Activated B cell treated with CpG ODN at 0.5 μM for 24 hours (primary cell): Measurements from ENCODE around the gene HGS. TPM values are rescaled to one million over a fixed set of nuclear protein-coding genes. Genes with fewer than 3 reads are reported as not detected.

ENCODE experiments used
- ATAC-seq: fragments of 200-7000 bp; cut with Tn5 transposase; one replicate; pipeline ENCODE4 v1.10.0; 2021; ENCODE audit warnings: low read depth, mild to moderate bottlenecking, moderate library complexity
- CTCF ChIA-PET: fragments of 350-600 bp; sonication (Branson Sonifier 250); formaldehyde crosslinking; loops from one replicate; lab custom pipeline; 2021; ENCODE audit warnings: antibody characterized with exemption; lab: Charles Lee
- POLR2A ChIA-PET: fragments of 350-600 bp; sonication (Branson Sonifier 250); formaldehyde crosslinking; loops from one replicate; lab custom pipeline; 2021; ENCODE audit warnings: antibody characterized with exemption; lab: Charles Lee
- DNase-seq: peaks from one replicate; pipeline ENCODE4 v3.0.0; 2022
- H3K27ac Mint-ChIP-seq: one replicate; pipeline ENCODE4 v1.8.0; 2020; ENCODE audit warnings: mixed read lengths
- H3K27me3 Mint-ChIP-seq: one replicate; pipeline ENCODE4 v1.8.0; 2021; ENCODE audit warnings: mixed read lengths
- H3K36me3 Mint-ChIP-seq: one replicate; pipeline ENCODE4 v1.8.0; 2021; ENCODE audit warnings: low read depth, mixed read lengths
- H3K4me1 Mint-ChIP-seq: one replicate; pipeline ENCODE4 v1.8.0; 2021; ENCODE audit warnings: mixed read lengths
- H3K4me3 Mint-ChIP-seq: one replicate; pipeline ENCODE4 v1.8.0; 2020; ENCODE audit warnings: mild to moderate bottlenecking, mixed read lengths
- H3K9me3 Mint-ChIP-seq: one replicate; pipeline ENCODE4 v1.8.0; 2020; ENCODE audit warnings: mixed read lengths
- intact Hi-C: fragments of 100-400 bp; cut with micrococcal nuclease; formaldehyde crosslinking; loops from one replicate; pipeline ENCODE4 v1.15.1; 2024
- total RNA-seq: library from RNA; stranded (reverse); gene quantifications from 2 replicates; pipeline ENCODE4 v1.2.3, GENCODE V29; 2022
- TF ChIP-seq, protein P1 (sequence below): fragments of 200-600 bp; IDR thresholded peaks from one replicate; pipeline ENCODE4 v1.8.0; 2022; ENCODE audit warnings: antibody characterized with exemption, mild to moderate bottlenecking

HGS gene
- total RNA-seq, 1 donor from 2014 or later = 151 TPM

DNA sequence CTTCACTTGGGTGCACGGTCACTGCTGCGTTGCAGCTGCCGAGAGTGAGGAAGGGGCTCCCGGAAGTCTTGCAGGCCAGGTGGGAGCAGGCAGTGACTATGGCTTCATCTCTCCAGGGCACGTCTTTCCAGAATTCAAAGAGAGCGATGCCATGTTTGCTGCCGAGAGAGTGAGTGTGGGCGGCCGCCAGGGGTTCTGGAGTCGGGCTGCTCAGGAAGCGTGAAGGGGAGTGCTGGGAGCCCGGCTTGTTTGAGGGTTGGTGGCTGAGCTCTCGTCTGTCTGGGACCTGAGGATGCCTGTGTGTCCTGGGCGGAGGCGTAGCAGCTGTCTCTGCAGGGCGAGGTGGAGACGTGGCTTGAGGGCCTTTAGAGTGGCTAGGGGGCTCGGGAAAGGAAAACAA lies 6.3 kb downstream of the HGS start:
- Mint-ChIP-seq H3K27ac (no peak overlapping the region), H3K9me3 (no peaks in the 10 kb centered on the region), H3K4me1 (peaks cover 13% of the 10 kb centered on the region), H3K4me3 (no peak overlapping the region), H3K36me3 (peaks cover 65% of the 10 kb centered on the region), H3K27me3 (no peaks in the 10 kb centered on the region)
- ChIA-PET POLR2A (no interaction called here), CTCF (no interaction called here)
- TF ChIP-seq, protein P1, sequence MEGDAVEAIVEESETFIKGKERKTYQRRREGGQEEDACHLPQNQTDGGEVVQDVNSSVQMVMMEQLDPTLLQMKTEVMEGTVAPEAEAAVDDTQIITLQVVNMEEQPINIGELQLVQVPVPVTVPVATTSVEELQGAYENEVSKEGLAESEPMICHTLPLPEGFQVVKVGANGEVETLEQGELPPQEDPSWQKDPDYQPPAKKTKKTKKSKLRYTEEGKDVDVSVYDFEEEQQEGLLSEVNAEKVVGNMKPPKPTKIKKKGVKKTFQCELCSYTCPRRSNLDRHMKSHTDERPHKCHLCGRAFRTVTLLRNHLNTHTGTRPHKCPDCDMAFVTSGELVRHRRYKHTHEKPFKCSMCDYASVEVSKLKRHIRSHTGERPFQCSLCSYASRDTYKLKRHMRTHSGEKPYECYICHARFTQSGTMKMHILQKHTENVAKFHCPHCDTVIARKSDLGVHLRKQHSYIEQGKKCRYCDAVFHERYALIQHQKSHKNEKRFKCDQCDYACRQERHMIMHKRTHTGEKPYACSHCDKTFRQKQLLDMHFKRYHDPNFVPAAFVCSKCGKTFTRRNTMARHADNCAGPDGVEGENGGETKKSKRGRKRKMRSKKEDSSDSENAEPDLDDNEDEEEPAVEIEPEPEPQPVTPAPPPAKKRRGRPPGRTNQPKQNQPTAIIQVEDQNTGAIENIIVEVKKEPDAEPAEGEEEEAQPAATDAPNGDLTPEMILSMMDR = no peak
- DNase-seq = no peak
- ATAC-seq = no peak
- intact Hi-C loops = no loop called here

DNA sequence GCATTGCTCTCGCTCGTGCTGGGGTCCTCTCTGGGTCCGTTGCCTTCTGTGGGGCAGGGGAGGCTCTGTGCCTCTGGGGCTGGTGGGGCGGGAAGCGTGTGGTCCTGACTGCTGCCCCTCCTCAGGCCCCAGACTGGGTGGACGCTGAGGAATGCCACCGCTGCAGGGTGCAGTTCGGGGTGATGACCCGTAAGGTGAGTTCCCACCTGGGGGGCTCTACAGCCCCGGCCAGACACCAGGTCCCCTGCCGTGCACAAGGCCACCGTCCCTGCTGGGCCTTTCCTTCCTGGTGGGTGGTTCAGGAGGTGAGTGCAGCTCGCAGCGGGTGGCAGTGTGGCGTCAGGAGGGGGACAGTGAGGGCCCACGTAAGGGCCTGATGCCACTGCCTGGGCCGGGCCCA lies 6.7 kb downstream of the HGS start:
- H3K4me3 Mint-ChIP-seq = no peak overlapping the region
- no peak overlapping the region for H3K27ac Mint-ChIP-seq
- peaks cover 8% of the 10 kb centered on the region for H3K4me1 Mint-ChIP-seq
- intact Hi-C loops = no loop called here
- peaks cover 62% of the 10 kb centered on the region for H3K36me3 Mint-ChIP-seq
- TF ChIP-seq, protein P1 = no peak
- DNase-seq = no peak
- H3K27me3 Mint-ChIP-seq = no peaks in the 10 kb centered on the region
- no peaks in the 10 kb centered on the region for H3K9me3 Mint-ChIP-seq
- POLR2A ChIA-PET = no interaction called here
- no peak for ATAC-seq
- CTCF ChIA-PET = no interaction called here

DNA sequence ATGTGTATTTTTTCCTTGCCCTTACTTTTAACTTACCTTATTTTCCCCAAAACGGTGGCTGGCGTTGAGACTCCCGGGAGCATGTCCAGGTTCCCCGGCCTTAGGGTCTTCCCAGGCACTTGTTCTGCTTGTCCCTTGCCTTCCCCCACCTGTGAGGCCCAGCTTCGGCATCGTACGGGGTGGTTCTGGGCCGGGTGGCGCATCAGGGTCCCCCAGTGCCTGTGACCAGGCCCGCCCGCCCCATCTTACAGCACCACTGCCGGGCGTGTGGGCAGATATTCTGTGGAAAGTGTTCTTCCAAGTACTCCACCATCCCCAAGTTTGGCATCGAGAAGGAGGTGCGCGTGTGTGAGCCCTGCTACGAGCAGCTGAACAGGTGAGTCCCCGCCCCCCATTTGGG lies 7.4 kb downstream of the HGS start:
- ChIA-PET POLR2A (no interaction called here), CTCF (no interaction called here)
- H3K27me3 Mint-ChIP-seq = no peaks in the 10 kb centered on the region
- H3K9me3 Mint-ChIP-seq = no peaks in the 10 kb centered on the region
- intact Hi-C loops = no loop called here
- no peak overlapping the region for H3K4me3 Mint-ChIP-seq
- peaks cover 4% of the 10 kb centered on the region for H3K4me1 Mint-ChIP-seq
- no peak overlapping the region for H3K27ac Mint-ChIP-seq
- H3K36me3 Mint-ChIP-seq = peaks cover 63% of the 10 kb centered on the region
- TF ChIP-seq, protein P1 = no peak
- no peak for DNase-seq
- no peak for ATAC-seq

DNA sequence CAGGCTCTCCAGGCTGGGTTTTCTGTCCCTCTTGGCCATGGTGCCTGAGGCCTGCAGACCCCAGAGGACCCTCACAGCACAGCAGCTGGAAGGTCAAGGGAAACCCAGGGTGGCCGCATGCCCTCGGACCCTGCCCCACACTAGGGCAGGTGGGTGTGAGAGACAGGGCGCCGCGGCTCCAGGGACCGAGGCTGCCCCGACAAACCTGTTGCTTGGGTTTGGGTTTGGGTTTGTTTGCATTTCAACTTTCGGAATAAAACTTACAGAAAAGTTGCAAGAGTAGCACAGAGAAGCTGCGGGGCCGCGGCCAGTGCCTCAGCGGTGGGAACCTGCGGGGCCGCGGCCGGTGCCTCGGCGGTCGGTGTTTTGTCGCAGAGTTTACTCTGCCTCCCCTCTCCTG lies 7.8 kb downstream of the HGS start:
- intact Hi-C loops = no loop called here
- Mint-ChIP-seq H3K9me3 (no peaks in the 10 kb centered on the region), H3K36me3 (peaks cover 63% of the 10 kb centered on the region), H3K4me3 (no peak overlapping the region), H3K27me3 (no peaks in the 10 kb centered on the region), H3K27ac (no peak overlapping the region), H3K4me1 (peaks cover 2% of the 10 kb centered on the region)
- ATAC-seq = no peak
- ChIA-PET CTCF (no interaction called here), POLR2A (no interaction called here)
- no peak for DNase-seq
- TF ChIP-seq, protein P1 = no peak

DNA sequence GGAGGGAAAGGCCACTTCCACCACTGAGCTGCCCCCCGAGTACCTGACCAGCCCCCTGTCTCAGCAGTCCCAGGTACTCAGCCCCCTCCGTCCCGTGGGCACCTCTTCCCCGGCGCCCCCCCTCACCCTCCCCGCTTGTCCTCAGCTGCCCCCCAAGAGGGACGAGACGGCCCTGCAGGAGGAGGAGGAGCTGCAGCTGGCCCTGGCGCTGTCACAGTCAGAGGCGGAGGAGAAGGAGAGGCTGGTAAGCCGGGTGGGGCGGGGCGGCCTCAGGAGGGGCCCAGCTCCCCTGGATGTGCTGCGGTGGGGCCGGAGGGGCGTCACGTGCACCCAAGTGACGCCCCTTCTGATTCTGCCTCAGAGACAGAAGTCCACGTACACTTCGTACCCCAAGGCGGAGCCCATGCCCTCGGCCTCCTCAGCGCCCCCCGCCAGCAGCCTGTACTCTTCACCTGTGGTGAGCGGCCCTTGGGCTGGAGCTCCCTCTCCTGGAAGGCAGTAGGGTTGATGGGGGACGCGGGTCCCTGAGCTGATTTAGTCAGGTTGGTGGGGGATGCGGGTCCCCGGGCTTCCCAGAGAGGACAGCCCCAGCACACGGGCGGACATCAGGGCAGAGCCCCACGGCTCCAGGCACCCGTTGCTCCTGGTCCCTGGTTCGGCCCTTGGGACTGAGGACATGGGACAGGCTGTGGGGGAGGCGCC lies 9.8 kb downstream of the HGS start:
- POLR2A ChIA-PET = interaction anchor here (0.5 kb wide), 1 partner anchor 30 kb away, joined by 3 read pairs; no protein-coding TSS in a partner anchor
- ATAC-seq (no peak), DNase-seq (no peak)
- Mint-ChIP-seq H3K36me3 (peaks cover 69% of the 10 kb centered on the region), H3K4me3 (no peak overlapping the region), H3K27ac (no peak overlapping the region), H3K4me1 (no peaks in the 10 kb centered on the region), H3K27me3 (no peaks in the 10 kb centered on the region), H3K9me3 (no peaks in the 10 kb centered on the region)
- CTCF ChIA-PET = no interaction called here
- intact Hi-C loops = no loop called here
- TF ChIP-seq, protein P1 = no peak
